Hepatocyte (in vitro differentiated cells): ENCODE results near the gene SETD1A. TPM values are rescaled to one million over a fixed set of nuclear protein-coding genes. Genes with fewer than 3 reads are reported as not detected.
A peak's percentile ranks its signal among the peaks of the same experiment; 100 is the strongest.

Experiments
- DNase-seq: peaks from one replicate; pipeline ENCODE4 v3.0.0-alpha.2; 2016; ENCODE audit warnings: low spot score
- H2AFZ ChIP-seq: fragments of 200-600 bp; sonication (generic); 2 replicates; pipeline ENCODE4 v1.6.0; 2016; ENCODE audit warnings: antibody characterized with exemption, mild to moderate bottlenecking
- H3K27ac ChIP-seq: fragments of 200-600 bp; sonication (generic); 2 replicates; pipeline ENCODE4 v1.5.1; 2016; ENCODE audit warnings: mild to moderate bottlenecking
- H3K27me3 ChIP-seq: fragments of 200-600 bp; sonication (generic); 2 replicates; pipeline ENCODE4 v1.6.1; 2016
- H3K36me3 ChIP-seq: fragments of 200-600 bp; sonication (generic); replicated peaks from 2 replicates; pipeline ENCODE4 v1.5.1; 2016; ENCODE audit warnings: low read depth; ENCODE audit not compliant: insufficient read depth
- H3K4me1 ChIP-seq: fragments of 200-600 bp; sonication (generic); 2 replicates; pipeline ENCODE4 v1.5.1; 2016; ENCODE audit warnings: mild to moderate bottlenecking, moderate library complexity; ENCODE audit not compliant: insufficient read depth
- H3K4me2 ChIP-seq: fragments of 200-600 bp; sonication (generic); 2 replicates; pipeline ENCODE4 v1.6.0; 2016
- H3K4me3 ChIP-seq: fragments of 200-600 bp; sonication (generic); 2 replicates; pipeline ENCODE4 v1.5.1; 2016; ENCODE audit warnings: mild to moderate bottlenecking
- H3K79me2 ChIP-seq: fragments of 200-600 bp; sonication (generic); 2 replicates; pipeline ENCODE4 v1.6.0; 2017; ENCODE audit warnings: mild to moderate bottlenecking
- H3K9me2 ChIP-seq: fragments of 200-600 bp; sonication (generic); replicated peaks from 2 replicates; pipeline ENCODE4 v1.6.0; 2017; ENCODE audit warnings: mild to moderate bottlenecking; ENCODE audit not compliant: insufficient read depth
- H3K9me3 ChIP-seq: fragments of 200-600 bp; sonication (generic); 2 replicates; pipeline ENCODE4 v1.5.1; 2016; ENCODE audit warnings: low read depth, mild to moderate bottlenecking
- H4K20me1 ChIP-seq: fragments of 200-600 bp; sonication (generic); 2 replicates; pipeline ENCODE4 v1.6.0; 2016; ENCODE audit warnings: mild to moderate bottlenecking; ENCODE audit not compliant: insufficient read depth, poor library complexity, severe bottlenecking
- EZH2 ChIP-seq: fragments of 200-600 bp; sonication (generic); IDR thresholded peaks from 2 replicates; pipeline ENCODE4 v1.6.1; 2016; ENCODE audit warnings: antibody characterized with exemption, mild to moderate bottlenecking, borderline replicate concordance
- EZH2phosphoT487 ChIP-seq: fragments of 200-600 bp; sonication (generic); IDR thresholded peaks from one replicate; pipeline ENCODE4 v1.6.1; 2018; ENCODE audit warnings: antibody characterized with exemption, mild to moderate bottlenecking, low read depth, moderate library complexity; ENCODE audit not compliant: unreplicated experiment, severe bottlenecking
- WGBS: methylation state at CpG from one replicate; pipeline ENCODE4 v1.1.6; 2016; ENCODE audit warnings: low lambda C conversion rate; ENCODE audit errors: missing lambda C conversion rate; 5-methylcytosine and 5-hydroxymethylcytosine counted together
- polyA plus RNA-seq: library from polyadenylated mRNA; unstranded; fragments of >200 nt; fragmentation: Nextera tagmentation; extraction: Ambion mirVana; gene quantifications from 2 replicates; pipeline ENCODE4 v1.2.1, GENCODE V29; 2016
- total RNA-seq: library from RNA; depleted of rRNA; stranded (reverse); fragments of >200 nt; gene quantifications from 2 replicates; pipeline ENCODE4 v1.2.3, GENCODE V29; 2014
- TF ChIP-seq, protein P1 (sequence below): fragments of 200-600 bp; sonication (generic); IDR thresholded peaks from 2 replicates; pipeline ENCODE4 v1.5.1; 2016; ENCODE audit warnings: antibody characterized with exemption, mild to moderate bottlenecking; ENCODE audit not compliant: poor library complexity

SETD1A gene
- total and polyA plus RNA-seq, 2 experiments from 2014 or later, result 2.2 to 2.7 TPM

DNA sequence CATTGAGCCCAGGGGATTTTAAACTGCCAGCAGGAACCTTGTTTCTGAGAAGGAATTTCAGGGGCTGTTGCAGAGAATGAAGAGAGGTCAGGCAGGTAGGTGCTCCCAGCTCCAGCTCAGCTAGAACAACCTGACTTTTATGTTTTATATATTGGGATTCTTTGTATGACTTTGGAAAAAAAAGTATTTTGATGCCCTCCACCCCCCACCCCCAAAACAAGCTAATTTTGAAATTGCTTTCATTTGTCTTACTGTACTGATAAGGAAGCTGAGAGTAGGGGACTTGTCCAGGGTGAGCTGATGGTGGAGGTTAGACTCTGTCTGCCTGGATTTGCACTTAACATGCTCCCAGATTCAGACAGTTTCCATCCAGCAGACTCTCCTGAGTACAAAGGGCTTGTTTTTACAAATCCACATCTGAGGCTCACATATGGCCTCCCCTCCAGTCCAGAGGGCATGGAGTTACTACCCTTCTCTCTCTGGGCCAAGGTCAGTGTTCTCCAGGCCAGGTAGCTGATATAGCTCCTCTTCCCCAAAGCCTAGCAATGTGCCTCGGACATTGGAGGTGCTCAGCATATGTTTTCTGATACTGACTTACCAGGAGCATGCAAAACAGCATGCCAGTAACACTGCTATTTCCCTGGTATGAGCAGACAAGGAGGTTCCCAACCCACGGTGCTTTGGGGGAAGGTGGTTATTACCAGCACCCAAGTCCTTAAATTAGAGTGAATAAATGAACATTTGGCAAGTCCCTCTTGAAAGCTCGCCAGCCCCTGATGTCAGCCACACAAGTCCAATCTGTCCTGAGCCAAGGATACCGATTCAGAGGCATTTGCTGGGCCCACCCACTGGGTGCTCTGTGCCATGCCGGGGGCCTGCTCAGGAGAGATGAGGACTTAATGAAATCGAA, 41.6 kb downstream of the SETD1A start:
- Histone ChIP-seq H3K36me3 (no peaks in the 10 kb centered on the region), H4K20me1 (no peaks in the 10 kb centered on the region), H3K27ac (peak overlapping the region; percentile 81), H3K79me2 (no peaks in the 10 kb centered on the region), H2AFZ (no peak overlapping the region), H3K4me1 (peaks cover 26% of the 10 kb centered on the region), H3K9me2 (no peaks in the 10 kb centered on the region), H3K27me3 (peaks cover 4% of the 10 kb centered on the region), H3K4me3 (no peak overlapping the region), H3K4me2 (no peak overlapping the region), H3K9me3 (no peaks in the 10 kb centered on the region)
- no peak for DNase-seq
- TF ChIP-seq EZH2, result no peak
- WGBS, result 81% methylated on average over 6 of the region's 6 CpGs

DNA sequence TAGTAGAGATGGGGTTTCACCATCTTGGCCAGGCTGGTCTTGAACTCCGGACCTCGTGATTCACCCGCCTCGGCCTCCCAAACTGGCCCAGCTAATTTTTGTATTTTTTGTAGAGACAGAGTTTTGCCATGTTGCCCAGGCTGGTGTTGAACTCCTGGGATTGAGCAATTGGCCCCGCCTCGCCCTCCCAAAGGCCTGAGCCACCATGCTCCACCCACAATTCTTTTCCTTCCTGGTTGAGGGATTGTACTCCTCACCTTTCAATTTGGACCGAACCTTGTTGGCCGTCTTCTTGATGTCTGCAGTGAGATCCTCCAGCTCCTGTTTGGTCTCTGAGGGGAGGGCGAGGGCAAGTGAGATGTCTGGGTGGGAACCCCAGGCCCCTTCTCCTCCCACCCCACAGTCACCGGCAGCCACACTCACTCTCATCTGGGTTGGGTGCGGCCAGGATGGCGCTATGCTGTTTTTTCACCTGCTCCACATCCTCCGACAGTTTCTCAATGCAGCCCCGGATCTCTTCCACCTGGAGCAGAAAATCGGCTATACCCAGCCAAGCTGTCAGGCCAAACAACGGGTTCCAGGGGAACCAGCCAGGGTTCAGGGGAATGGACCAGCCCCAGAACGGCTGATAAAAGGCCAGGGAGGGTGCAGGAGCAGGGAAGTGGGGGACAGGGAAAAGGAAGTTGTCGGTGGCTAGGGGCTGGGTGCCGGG, 43.3 kb downstream of the SETD1A start:
- H3K9me3 ChIP-seq, result no peaks in the 10 kb centered on the region
- no peak overlapping the region for H3K27ac ChIP-seq
- no peak for DNase-seq
- H3K79me2 ChIP-seq, result no peaks in the 10 kb centered on the region
- H3K9me2 ChIP-seq, result no peaks in the 10 kb centered on the region
- no peaks in the 10 kb centered on the region for H4K20me1 ChIP-seq
- H3K4me3 ChIP-seq, result no peak overlapping the region
- peaks cover under 1% of the 10 kb centered on the region for H3K27me3 ChIP-seq
- peaks cover 26% of the 10 kb centered on the region for H3K4me1 ChIP-seq
- no peak for TF ChIP-seq EZH2
- no peak for TF ChIP-seq EZH2phosphoT487
- TF ChIP-seq, protein P1, sequence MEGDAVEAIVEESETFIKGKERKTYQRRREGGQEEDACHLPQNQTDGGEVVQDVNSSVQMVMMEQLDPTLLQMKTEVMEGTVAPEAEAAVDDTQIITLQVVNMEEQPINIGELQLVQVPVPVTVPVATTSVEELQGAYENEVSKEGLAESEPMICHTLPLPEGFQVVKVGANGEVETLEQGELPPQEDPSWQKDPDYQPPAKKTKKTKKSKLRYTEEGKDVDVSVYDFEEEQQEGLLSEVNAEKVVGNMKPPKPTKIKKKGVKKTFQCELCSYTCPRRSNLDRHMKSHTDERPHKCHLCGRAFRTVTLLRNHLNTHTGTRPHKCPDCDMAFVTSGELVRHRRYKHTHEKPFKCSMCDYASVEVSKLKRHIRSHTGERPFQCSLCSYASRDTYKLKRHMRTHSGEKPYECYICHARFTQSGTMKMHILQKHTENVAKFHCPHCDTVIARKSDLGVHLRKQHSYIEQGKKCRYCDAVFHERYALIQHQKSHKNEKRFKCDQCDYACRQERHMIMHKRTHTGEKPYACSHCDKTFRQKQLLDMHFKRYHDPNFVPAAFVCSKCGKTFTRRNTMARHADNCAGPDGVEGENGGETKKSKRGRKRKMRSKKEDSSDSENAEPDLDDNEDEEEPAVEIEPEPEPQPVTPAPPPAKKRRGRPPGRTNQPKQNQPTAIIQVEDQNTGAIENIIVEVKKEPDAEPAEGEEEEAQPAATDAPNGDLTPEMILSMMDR, result no peak
- no peak overlapping the region for H2AFZ ChIP-seq
- no peak overlapping the region for H3K4me2 ChIP-seq
- no peaks in the 10 kb centered on the region for H3K36me3 ChIP-seq
- WGBS, result 97% methylated on average over 19 of the region's 19 CpGs

DNA sequence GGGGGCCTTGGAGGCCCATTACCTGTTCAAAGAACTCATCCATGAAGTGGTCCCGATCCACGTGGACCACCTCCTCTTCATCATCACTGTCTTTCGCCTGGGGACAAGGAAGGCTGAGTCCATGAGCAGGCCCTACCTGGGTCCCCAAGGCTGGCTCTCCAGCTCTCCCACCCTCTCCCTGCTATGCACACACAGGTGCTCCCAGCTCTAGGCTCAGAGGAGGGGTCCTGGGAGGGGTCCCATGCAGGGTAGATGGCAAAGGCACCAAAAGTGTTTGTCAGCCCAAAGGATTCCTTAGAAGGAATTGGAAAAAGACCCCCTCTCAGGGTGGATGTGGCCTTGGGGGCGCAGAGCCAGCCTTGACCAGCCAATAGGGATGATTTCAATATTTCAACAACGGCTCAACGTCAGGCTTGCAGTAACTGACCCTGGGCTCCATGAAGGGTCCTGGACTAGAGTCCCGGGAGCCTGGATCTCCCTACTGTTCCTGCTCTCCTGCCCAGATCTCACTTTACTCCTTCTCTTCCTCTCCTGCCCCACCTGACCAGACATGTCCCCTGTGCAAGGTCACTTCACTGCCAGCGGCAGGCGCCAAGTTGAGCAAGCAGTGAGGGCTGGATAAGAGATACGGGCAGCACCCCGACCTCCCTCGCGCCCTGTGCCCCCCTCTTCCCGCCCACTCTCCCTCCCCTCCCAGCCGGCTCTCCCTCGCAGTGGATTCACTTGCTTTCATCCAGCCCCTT, 44.1 kb downstream of the SETD1A start:
- no peaks in the 10 kb centered on the region for H3K9me2 ChIP-seq
- no peak overlapping the region for H2AFZ ChIP-seq
- no peaks in the 10 kb centered on the region for H3K9me3 ChIP-seq
- TF ChIP-seq EZH2phosphoT487 (no peak), EZH2 (no peak)
- H3K4me3 ChIP-seq, result no peak overlapping the region
- no peak overlapping the region for H3K27ac ChIP-seq
- no peak for DNase-seq
- 82% methylated on average over 9 of the region's 16 CpGs for WGBS
- no peaks in the 10 kb centered on the region for H3K27me3 ChIP-seq
- H4K20me1 ChIP-seq, result no peaks in the 10 kb centered on the region
- H3K4me1 ChIP-seq, result peaks cover 20% of the 10 kb centered on the region
- H3K36me3 ChIP-seq, result no peaks in the 10 kb centered on the region
- H3K79me2 ChIP-seq, result no peaks in the 10 kb centered on the region
- H3K4me2 ChIP-seq, result no peak overlapping the region

DNA sequence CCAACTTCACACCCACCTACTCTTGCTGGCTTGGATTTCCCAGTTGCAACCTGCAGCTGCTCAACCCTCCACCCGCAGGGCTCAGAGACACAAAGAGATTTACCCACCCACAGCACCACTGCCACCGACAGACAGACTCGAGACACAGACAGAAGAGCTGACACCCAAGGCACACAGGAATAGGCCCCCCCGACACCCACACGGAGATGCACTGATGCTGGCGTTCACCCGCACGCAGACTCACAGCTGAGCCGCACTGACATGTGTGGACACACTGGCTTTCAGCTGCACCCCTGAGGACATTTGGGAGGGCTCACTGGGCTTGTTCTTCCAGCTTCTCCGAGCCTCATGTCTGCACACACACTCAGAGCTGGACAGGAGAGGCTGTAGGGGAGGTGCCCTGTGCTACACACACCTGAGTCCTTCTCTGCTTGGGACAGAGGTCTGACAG, 44.7 kb downstream of the SETD1A start:
- H3K79me2 ChIP-seq, result no peaks in the 10 kb centered on the region
- H3K9me2 ChIP-seq, result no peaks in the 10 kb centered on the region
- peaks cover 17% of the 10 kb centered on the region for H3K4me1 ChIP-seq
- H3K4me2 ChIP-seq, result no peak overlapping the region
- DNase-seq, result no peak
- WGBS, result 68% methylated on average over 10 of the region's 10 CpGs
- H3K36me3 ChIP-seq, result no peaks in the 10 kb centered on the region
- no peak overlapping the region for H3K4me3 ChIP-seq
- TF ChIP-seq EZH2 (no peak), EZH2phosphoT487 (no peak)
- TF ChIP-seq, protein P1, result no peak
- H4K20me1 ChIP-seq, result no peaks in the 10 kb centered on the region
- no peak overlapping the region for H3K27ac ChIP-seq
- no peak overlapping the region for H2AFZ ChIP-seq
- no peaks in the 10 kb centered on the region for H3K9me3 ChIP-seq
- H3K27me3 ChIP-seq, result peaks cover 2% of the 10 kb centered on the region
